H9 (cell line): ENCODE measurements around the gene HAPLN2. TPM values are rescaled to one million over a fixed set of nuclear protein-coding genes. Genes with fewer than 3 reads are reported as not detected.

ENCODE experiments used
- DNase-seq: peaks from one replicate; pipeline ENCODE4 v3.0.0-alpha.2; 2017
- H2AFZ ChIP-seq: one replicate; pipeline ENCODE4 v1.6.1; 2013; ENCODE audit warnings: mild to moderate bottlenecking, low read length, control low read depth, moderate library complexity
- H2AK5ac ChIP-seq: 2 replicates; pipeline ENCODE4 v1.6.1; 2013; ENCODE audit warnings: low read length, control low read depth, mixed read lengths; ENCODE audit not compliant: insufficient read length
- H2BK120ac ChIP-seq: one replicate; pipeline ENCODE4 v1.6.1; 2013; ENCODE audit warnings: low read depth, mild to moderate bottlenecking, low read length, control low read depth, inconsistent platforms; ENCODE audit not compliant: poor library complexity, severe bottlenecking
- H2BK12ac ChIP-seq: 2 replicates; pipeline ENCODE4 v1.6.1; 2013; ENCODE audit warnings: low read length, control low read depth, mixed read lengths, low read depth; ENCODE audit not compliant: insufficient read length
- H2BK15ac ChIP-seq: 2 replicates; pipeline ENCODE4 v1.6.1; 2013; ENCODE audit warnings: low read depth, low read length, control low read depth
- H2BK20ac ChIP-seq: one replicate; pipeline ENCODE4 v1.6.1; 2013; ENCODE audit warnings: low read depth, mild to moderate bottlenecking, low read length, control low read depth, inconsistent platforms; ENCODE audit not compliant: poor library complexity, severe bottlenecking
- H2BK5ac ChIP-seq: 2 replicates; pipeline ENCODE4 v1.6.1; 2013; ENCODE audit warnings: low read length, control low read depth, mixed read lengths; ENCODE audit not compliant: insufficient read length
- H3K14ac ChIP-seq: 2 replicates; pipeline ENCODE4 v1.6.1; 2013; ENCODE audit warnings: low read length, control low read depth; ENCODE audit not compliant: insufficient read depth
- H3K18ac ChIP-seq: 2 replicates; pipeline ENCODE4 v1.6.1; 2013; ENCODE audit warnings: low read depth, mild to moderate bottlenecking, mixed read lengths, low read length, control low read depth; ENCODE audit not compliant: insufficient read length
- H3K23ac ChIP-seq: 2 replicates; pipeline ENCODE4 v1.6.1; 2013; ENCODE audit warnings: low read length, control low read depth, mixed read lengths, low read depth; ENCODE audit not compliant: insufficient read length
- H3K23me2 ChIP-seq: 2 replicates; pipeline ENCODE4 v1.6.1; 2013; ENCODE audit warnings: low read depth, mild to moderate bottlenecking, mixed read lengths, low read length, control low read depth; ENCODE audit not compliant: insufficient read length, poor library complexity, severe bottlenecking
- H3K27ac ChIP-seq: 2 replicates; pipeline ENCODE4 v1.5.1; 2013; ENCODE audit warnings: low read length, control low read depth, mixed read lengths, low read depth; ENCODE audit not compliant: insufficient read length
- H3K27me3 ChIP-seq: 2 replicates; pipeline ENCODE4 v1.6.1; 2013; ENCODE audit warnings: low read length, control low read depth, inconsistent platforms; ENCODE audit not compliant: insufficient read depth
- H3K4ac ChIP-seq: 2 replicates; pipeline ENCODE4 v1.6.1; 2013; ENCODE audit warnings: low read depth, mild to moderate bottlenecking, control low read depth, inconsistent platforms, low read length, moderate library complexity
- H3K4me1 ChIP-seq: 2 replicates; pipeline ENCODE4 v1.6.1; 2013; ENCODE audit warnings: low read length, control low read depth, inconsistent platforms; ENCODE audit not compliant: insufficient read depth
- H3K4me2 ChIP-seq: 2 replicates; pipeline ENCODE4 v1.6.1; 2013; ENCODE audit warnings: low read length, control low read depth, mixed read lengths; ENCODE audit not compliant: insufficient read length, insufficient read depth
- H3K56ac ChIP-seq: 2 replicates; pipeline ENCODE4 v1.6.1; 2013; ENCODE audit warnings: low read depth, mild to moderate bottlenecking, mixed read lengths, low read length, control low read depth; ENCODE audit not compliant: insufficient read length
- H3K79me1 ChIP-seq: 2 replicates; pipeline ENCODE4 v1.6.1; 2013; ENCODE audit warnings: low read depth, mild to moderate bottlenecking, moderate library complexity, low read length, control low read depth, inconsistent platforms; ENCODE audit not compliant: insufficient read depth, poor library complexity, severe bottlenecking
- H3K79me2 ChIP-seq: 2 replicates; pipeline ENCODE4 v1.6.1; 2013; ENCODE audit warnings: low read length, control low read depth, inconsistent platforms; ENCODE audit not compliant: insufficient read depth
- H3K9ac ChIP-seq: 2 replicates; pipeline ENCODE4 v1.6.1; 2013; ENCODE audit warnings: low read length, control low read depth, mixed read lengths; ENCODE audit not compliant: insufficient read length; ENCODE audit errors: extremely low read depth
- H3K9me3 ChIP-seq: one replicate; pipeline ENCODE4 v1.6.1; 2013; ENCODE audit warnings: low read depth, low read length, inconsistent platforms; ENCODE audit not compliant: control insufficient read depth
- H3T11ph ChIP-seq: one replicate; pipeline ENCODE4 v1.6.1; 2013; ENCODE audit warnings: mild to moderate bottlenecking, low read length, control low read depth, inconsistent platforms
- H4K20me1 ChIP-seq: one replicate; pipeline ENCODE4 v1.6.1; 2013; ENCODE audit not compliant: control insufficient read depth, insufficient read length, insufficient read depth
- H4K5ac ChIP-seq: 2 replicates; pipeline ENCODE4 v1.6.1; 2013; ENCODE audit warnings: low read depth, mild to moderate bottlenecking, mixed read lengths, low read length, control low read depth; ENCODE audit not compliant: insufficient read length
- H4K8ac ChIP-seq: replicated peaks from 2 replicates; pipeline ENCODE4 v1.6.1; 2013; ENCODE audit warnings: low read length, control low read depth, mixed read lengths, low read depth; ENCODE audit not compliant: insufficient read length
- H4K91ac ChIP-seq: 2 replicates; pipeline ENCODE4 v1.6.1; 2013; ENCODE audit warnings: low read depth, mild to moderate bottlenecking, moderate library complexity, mixed read lengths, low read length, control low read depth; ENCODE audit not compliant: insufficient read length
- H3K27ac Mint-ChIP-seq, 3 experiments: 2 replicates in 2 of 3; 3 replicates in 1 of 3; pipeline ENCODE4 v1.8.0; 2020 to 2021; ENCODE audit warnings: mixed read lengths in 3 of 3, mild to moderate bottlenecking in 1 of 3, moderate library complexity in 1 of 3
- H3K27me3 Mint-ChIP-seq: 2 replicates; pipeline ENCODE4 v1.8.0; 2021; ENCODE audit warnings: low read depth, mild to moderate bottlenecking, moderate library complexity, mixed read lengths
- H3K36me3 Mint-ChIP-seq, 3 experiments: 2 replicates in 2 of 3; 3 replicates in 1 of 3; pipeline ENCODE4 v1.8.0; 2020 to 2021; ENCODE audit warnings: low read depth in 3 of 3, mixed read lengths in 3 of 3; ENCODE audit not compliant: insufficient read depth in 1 of 3
- H3K4me1 Mint-ChIP-seq, 2 experiments: 2 replicates each; pipeline ENCODE4 v1.8.0; 2020; ENCODE audit warnings: mixed read lengths in 2 of 2
- H3K4me3 Mint-ChIP-seq, 2 experiments: 2 replicates in 1 of 2; 3 replicates in 1 of 2; pipeline ENCODE4 v1.8.0; 2020 to 2021; ENCODE audit warnings: mild to moderate bottlenecking in 2 of 2, mixed read lengths in 2 of 2, moderate library complexity in 1 of 2
- H3K9me3 Mint-ChIP-seq, 2 experiments: 2 replicates in 1 of 2; 3 replicates in 1 of 2; pipeline ENCODE4 v1.8.0; 2020; ENCODE audit warnings: mild to moderate bottlenecking in 2 of 2, mixed read lengths in 2 of 2, moderate library complexity in 1 of 2
- WGBS: extraction: QIAGEN DNeasy Blood & Tissue Kit; methylation state at CpG from one replicate; pipeline ENCODE4 v1.1.7; 2013; ENCODE audit warnings: missing lambda C conversion rate, low lambda C conversion rate, mixed read lengths; ENCODE audit not compliant: insufficient read length; ENCODE audit errors: extremely low coverage; 5-methylcytosine and 5-hydroxymethylcytosine counted together
- total RNA-seq: library from RNA; stranded (reverse); gene quantifications from 2 replicates; pipeline ENCODE4 v1.2.1, GENCODE V29; 2021
- TF ChIP-seq, protein P1 (sequence below): fragments of 200-600 bp; sonication (generic); conservative IDR thresholded peaks from 3 replicates; pipeline ENCODE4 v1.8.0; 2021; ENCODE audit warnings: antibody characterized with exemption, mild to moderate bottlenecking

The HAPLN2 gene
- total RNA-seq, 1 experiment from 2014 or later: 0.46 TPM

DNA sequence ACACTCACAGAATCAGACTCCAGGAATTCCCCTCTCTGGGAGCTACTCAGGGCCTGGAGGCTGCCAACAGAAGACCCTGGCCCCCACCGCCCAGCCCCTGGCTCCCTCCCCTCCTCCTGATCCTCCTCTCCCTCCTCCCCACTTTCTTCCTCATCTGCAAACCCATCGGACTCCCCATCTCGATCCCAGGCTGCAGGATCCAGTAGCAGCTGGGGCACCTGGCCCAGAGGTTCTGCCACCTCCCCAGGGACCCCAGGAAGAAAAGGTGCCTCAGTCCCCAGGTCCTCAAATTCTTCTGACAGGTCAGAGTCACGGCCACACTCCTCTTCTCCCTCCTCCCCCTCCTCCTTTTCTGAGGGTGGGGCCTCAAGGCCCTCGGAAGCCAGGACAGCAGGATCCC is 50.6 kb downstream of the HAPLN2 start:
- no peaks in the 10 kb centered on the region for H3K23me2 ChIP-seq
- H2BK15ac ChIP-seq: no peak overlapping the region
- H3K14ac ChIP-seq: no peak overlapping the region
- no peak overlapping the region for H4K5ac ChIP-seq
- no peak overlapping the region for H2BK120ac ChIP-seq
- H3K27ac ChIP-seq: no peak overlapping the region
- H4K8ac ChIP-seq: no peak overlapping the region
- Mint-ChIP-seq H3K4me3 (no peak overlapping the region), H3K36me3 (peaks cover 30 to 38% (median 30%) of the 10 kb centered on the region in 3 experiments), H3K27ac (peak overlapping the region; percentile 79 to 93 (median 85); a peak in 5 of 7 replicates), H3K9me3 (peaks cover 2 to 3% of the 10 kb centered on the region in 2 experiments; a peak in 3 of 5 replicates), H3K4me1 (peaks cover 83 to 95% of the 10 kb centered on the region in 2 experiments), H3K27me3 (peaks cover 5% of the 10 kb centered on the region; the same call in 1 of the 2 replicates)
- no peak overlapping the region for H3T11ph ChIP-seq
- H3K79me2 ChIP-seq: peaks cover under 1% of the 10 kb centered on the region; the same call in 1 of the 2 replicates
- peaks cover 26% of the 10 kb centered on the region; the same call in 1 of the 2 replicates for H3K4me1 ChIP-seq
- no peak overlapping the region for H3K56ac ChIP-seq
- H3K4me2 ChIP-seq: no peak overlapping the region
- no peak overlapping the region for H3K23ac ChIP-seq
- H2AFZ ChIP-seq: no peak overlapping the region
- H3K4ac ChIP-seq: no peak overlapping the region
- DNase-seq: no peak
- H3K9me3 ChIP-seq: no peaks in the 10 kb centered on the region
- WGBS: no CpG with 5 or more reads among the region's 5 CpGs
- H2AK5ac ChIP-seq: no peak overlapping the region
- no peak overlapping the region for H3K9ac ChIP-seq
- no peak overlapping the region for H2BK12ac ChIP-seq
- no peaks in the 10 kb centered on the region for H3K27me3 ChIP-seq
- H2BK5ac ChIP-seq: no peak overlapping the region
- H2BK20ac ChIP-seq: no peak overlapping the region
- no peak overlapping the region for H3K18ac ChIP-seq
- no peak overlapping the region for H4K91ac ChIP-seq
- H4K20me1 ChIP-seq: no peaks in the 10 kb centered on the region
- TF ChIP-seq, protein P1, sequence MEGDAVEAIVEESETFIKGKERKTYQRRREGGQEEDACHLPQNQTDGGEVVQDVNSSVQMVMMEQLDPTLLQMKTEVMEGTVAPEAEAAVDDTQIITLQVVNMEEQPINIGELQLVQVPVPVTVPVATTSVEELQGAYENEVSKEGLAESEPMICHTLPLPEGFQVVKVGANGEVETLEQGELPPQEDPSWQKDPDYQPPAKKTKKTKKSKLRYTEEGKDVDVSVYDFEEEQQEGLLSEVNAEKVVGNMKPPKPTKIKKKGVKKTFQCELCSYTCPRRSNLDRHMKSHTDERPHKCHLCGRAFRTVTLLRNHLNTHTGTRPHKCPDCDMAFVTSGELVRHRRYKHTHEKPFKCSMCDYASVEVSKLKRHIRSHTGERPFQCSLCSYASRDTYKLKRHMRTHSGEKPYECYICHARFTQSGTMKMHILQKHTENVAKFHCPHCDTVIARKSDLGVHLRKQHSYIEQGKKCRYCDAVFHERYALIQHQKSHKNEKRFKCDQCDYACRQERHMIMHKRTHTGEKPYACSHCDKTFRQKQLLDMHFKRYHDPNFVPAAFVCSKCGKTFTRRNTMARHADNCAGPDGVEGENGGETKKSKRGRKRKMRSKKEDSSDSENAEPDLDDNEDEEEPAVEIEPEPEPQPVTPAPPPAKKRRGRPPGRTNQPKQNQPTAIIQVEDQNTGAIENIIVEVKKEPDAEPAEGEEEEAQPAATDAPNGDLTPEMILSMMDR: no peak
- peaks cover 8% of the 10 kb centered on the region for H3K79me1 ChIP-seq
